HG02840 (cell line): ENCODE measurements around the gene KLHL29.

ENCODE experiments used
- ATAC-seq: cut with Tn5 transposase; IDR thresholded peaks from one replicate; pipeline ENCODE4 v1.9.1; 2021; ENCODE audit warnings: mild to moderate bottlenecking, moderate library complexity, moderate number of reproducible peaks; ENCODE audit not compliant: unreplicated experiment, low FRiP score

Gene KLHL29

DNA sequence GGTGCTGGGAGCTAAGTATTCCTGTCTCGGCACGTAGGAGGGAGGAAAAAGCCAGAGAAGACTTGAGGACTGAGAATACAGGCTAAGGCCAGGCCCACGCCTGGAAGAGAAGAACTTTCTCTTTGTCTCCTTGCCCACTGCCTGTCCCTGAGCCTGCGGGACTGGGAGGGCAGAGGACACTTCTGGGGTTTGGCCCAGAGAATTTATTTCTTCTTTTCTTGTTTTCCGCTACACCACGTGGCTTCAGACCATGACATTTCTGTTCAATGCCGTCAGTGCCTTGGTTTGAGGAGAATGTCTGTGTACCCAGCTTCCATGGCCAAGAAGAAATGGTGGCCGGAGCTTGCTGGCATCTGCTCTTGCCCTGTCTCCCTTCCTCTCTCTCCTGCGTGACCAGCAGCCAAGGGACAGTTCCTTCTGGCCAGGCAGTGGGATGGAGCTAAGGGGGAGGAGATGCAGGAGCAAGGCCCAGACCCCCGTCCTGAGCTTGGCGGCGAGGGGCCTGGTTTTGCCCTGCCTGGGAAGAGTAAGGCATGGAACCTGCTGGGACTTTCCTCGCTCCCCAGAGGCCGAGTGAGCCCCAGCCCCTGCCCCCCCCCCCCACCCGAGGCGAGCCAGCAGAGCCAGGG is 140.3 kb downstream of the KLHL29 start:
- no peak for ATAC-seq

DNA sequence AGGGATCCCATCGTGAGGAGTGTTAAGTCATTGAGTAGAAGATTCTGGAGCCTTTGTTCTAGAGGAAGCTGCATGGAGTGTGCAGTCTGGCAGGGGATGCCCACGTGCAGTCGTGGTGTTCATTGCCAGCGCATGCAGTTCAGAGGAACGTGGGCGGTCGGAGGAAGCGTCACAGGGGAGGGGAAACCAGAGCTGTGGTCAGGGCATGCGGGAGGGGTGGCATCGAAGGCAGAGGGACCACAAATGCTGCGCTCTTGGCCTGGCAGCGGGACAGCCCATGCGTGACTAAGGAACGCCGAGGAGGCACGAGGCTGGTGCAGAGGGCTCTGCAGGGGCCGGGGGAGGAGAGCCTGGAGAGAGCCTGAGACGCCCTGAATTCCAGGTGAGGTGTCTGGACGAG is 141.1 kb downstream of the KLHL29 start:
- no peak for ATAC-seq

DNA sequence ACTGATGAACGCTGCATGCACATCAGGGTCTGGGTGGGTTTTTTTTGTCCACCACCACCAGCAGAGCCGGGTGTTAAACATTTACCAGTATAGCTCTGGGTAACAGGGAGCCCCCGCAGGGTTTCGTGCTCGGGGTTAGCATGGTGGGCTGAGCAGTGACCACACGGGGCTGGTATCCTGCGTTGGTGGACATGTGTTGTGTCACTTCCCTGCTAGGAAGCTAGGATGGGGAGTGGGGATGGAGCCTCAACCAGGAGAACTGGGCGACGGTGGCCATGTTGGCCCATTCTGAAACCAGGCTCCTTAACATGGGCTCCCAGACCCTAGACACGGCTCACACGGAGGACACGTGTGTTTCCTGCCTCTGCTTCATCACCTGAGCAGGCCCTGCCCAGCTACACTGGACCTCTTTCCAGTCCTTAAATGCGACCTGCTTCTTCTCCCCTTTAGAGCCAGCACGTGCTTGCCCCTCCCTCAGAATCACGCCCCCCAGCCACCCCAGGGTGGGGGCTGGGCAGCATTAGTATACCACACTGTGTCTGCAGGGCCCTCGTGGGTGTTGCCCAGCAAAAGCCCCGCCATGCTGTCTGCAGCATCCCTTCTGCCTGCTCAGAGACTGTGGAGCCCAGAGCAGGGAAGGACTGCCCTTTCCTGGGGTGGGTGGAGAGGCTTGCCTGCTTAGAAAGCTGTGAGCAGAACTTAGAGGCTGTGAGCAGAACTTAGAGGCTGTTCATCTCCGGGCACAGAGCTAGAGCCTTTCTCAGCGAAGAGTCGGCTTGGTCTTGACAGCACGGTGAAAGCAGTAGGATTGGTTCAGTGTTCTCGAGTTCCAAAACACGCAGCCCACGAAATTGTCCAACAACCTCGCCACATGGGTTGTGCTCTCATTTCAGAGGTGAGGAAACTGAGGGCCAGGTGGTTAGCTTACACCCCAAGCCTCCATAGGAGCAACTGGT is 142.1 kb downstream of the KLHL29 start:
- ATAC-seq = no peak

DNA sequence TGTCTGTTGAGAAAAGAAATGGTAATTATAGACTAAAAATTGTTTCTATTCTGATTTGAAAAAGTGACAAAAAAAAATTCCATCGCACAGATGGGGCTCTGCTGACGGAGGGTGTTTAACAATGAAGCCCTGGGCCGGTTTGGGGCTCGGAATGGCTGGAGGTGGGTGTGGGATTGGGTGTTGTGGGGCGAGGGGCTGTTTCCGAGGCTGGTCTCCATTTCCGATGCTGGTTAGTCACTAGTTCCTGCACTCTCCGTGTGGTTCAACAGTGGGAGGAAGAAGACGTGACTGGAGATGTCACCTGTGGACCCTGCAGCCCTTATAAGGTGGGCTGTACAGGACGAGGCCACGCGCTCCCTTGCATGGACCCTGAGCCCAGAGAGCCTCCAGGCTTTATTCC is 143.2 kb downstream of the KLHL29 start:
- no peak for ATAC-seq

DNA sequence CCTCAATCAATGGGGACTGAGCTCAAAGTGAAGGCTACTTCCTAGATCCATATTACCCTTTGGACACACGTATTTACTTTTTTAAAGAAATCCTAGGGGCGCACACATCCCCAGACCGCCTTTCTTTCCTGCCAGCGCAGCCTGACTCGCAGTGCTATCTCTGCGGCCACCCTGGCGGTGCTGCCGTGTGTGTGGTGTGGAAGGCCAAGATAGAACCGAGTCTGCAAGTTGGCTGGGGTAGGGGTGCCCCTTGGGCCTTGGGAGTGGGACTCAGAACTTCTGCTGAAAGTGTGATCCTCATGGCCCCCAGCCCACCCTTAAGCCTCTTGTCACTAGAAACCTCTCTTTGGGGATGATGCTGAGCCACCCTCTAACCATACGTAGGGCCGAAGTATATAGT is 143.7 kb downstream of the KLHL29 start:
- ATAC-seq = no peak

DNA sequence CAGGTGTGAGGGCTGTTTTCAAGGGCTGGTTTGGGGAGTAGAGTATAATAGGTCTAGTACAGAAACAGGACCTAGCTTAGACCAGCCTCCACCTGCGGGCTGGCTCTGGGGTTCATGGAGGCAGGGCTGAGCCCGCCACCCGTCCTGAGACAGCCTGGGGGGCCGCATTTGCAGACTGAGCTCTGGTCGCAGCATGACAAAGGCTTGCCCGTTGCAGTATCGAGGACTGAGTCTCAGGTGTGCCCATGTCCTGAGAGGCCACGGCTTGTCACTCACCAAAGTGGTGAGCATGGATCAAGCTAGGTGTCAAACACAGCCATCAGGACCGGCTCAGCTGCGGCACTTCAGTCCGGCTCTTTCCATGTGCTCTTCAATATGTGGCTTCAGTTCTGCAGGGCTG is 144.7 kb downstream of the KLHL29 start:
- no peak for ATAC-seq

DNA sequence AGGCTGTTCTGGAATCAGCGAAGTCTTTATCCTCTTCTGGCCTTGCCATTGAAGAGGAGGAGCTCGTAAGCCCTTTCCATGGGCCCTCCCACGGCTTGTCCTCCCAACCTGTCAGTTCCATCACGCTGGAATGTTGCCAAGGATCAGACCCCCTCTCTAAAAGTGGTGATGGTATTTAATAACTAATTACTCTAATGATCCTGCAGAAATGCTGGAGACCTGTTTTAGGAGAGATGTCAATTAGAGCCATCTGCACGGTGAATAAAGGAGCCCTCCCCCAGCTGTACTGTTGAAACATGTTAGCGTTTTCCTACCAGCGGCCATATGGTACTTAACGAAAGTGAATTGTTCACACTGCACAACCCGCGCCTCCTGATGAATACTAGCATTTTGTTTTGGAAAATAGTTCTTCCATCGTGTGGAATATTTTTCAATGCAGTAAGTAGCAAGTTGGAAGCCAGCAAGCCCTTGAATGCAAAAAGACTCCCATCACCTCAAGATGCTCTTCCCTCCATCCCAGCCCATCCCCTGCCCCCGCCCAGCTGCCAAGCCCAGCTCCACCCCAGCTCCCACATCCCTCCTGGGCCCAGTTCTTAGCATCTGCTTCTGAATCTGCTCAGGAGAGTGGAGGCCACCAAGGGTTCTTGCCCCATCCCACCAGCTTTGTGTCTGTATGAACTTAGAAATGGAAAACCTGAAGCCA is 145.4 kb downstream of the KLHL29 start:
- ATAC-seq = no peak

DNA sequence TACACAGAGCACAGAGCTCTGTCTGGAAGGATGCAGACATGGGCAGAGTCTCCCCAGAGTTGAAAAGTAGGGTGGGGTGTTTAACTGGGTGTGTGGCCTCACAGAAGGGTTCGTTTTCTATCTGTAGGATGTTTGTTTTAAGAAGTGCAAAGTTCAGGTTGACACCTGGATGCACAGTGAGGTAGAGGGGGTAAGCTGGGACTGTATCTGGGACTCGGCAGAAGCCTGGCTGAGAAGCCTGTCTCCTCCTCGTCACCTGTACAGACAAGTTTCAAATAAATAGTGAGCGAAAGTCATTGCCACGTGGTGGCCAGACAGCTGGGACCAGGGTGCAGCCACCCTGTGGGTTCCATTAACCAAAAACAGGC is 145.9 kb downstream of the KLHL29 start:
- ATAC-seq = no peak

DNA sequence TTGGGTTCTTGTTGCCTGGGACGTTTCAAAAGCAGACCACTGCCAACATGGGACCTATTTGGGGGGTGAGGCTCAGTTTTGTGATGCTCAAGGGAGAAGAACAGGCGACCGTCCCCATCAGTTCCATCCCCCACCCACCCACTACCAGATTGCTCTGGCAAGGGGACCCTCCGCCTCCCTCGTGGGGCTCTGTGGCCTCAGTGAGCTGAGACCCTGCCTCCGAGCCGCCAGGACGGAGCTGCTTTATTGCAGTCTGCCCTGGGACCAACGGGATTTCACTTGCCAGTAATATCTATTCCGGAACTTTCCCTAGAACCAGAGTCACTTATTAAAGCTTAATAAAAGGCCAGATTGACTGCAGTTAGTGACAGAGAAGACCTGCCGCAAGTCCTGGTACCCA is 146.3 kb downstream of the KLHL29 start:
- no peak for ATAC-seq

DNA sequence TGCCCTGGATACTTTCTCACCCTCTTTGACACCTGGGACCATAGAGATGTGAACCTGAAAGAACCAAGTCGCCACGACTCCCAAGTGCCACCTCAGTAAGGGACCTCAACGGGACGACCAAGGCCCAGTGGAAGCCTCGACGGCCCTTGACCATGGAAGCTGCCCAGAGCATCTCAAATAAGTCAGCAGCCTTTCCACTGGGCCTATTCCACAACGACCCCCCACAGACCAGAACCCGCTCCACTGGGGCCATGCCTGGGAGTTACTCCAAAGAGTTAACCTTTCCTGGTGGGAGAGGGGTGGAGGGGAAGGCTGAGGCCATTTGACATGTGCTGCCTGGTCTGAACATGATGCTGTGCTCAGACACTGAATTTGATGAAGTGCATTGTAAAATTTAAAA is 146.9 kb downstream of the KLHL29 start:
- ATAC-seq = no peak

DNA sequence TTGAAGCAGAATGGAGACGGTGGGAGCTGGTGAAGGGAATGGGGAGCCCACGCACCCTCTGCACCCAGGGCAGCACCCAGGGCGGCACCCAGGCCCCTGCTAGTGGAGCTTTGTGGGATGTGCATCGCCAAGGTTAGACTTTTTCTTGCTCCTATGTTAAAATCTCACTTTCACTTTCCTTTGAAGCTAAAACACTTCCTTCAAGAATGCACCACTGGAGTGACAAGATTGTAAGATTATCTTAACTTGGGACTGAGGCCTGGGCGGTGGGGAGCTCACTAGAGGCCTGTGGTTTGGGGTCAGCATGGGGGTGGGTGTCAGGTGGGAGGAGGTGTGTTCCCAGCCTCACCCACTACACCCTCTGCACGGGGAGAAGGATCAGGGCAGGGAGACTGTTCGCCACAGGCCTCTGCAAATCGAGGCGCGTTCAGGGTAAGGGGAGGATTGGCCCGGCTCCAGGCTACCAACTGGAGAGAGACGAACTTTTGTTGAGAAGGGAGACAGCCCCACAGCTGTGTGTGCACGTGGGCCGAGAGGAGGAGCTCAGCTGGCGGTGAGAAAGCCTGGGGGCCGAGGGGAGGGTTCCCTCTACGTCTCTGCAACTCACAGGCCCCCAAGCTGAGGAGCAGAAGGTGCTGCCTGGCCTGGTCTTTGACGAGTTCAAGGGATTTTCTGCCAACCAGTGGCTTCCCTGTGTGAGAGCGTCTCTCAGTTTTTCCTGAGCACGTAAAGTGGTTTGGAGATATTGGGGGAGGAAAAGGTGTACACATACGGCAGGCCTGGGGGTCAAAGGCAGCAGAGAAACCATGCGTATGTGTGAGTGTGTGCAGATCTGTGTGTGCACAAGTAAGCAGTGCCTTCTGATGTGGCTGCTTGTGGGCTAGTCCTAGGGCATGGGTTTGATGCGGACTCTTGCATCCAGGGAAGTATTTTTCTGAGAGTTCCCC is 147.7 kb downstream of the KLHL29 start:
- ATAC-seq = no peak

DNA sequence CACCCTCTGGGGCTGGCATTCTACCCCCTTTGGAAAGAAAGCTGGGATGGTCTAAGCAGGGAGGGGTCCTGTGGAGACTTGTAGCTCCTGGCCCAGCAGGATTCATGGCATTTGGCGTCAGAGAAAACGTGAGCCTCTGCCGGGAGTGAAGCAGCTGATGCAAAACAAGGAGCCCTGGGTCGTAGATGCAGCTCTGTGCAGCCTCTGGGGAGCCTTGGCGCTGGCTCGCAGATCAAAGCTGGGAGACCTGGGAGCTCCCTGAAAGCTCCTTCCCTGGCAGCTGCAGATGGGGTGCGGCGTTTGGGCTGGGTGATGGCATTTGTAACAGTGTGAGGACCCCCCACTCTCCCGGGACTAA is 148.3 kb downstream of the KLHL29 start:
- ATAC-seq = no peak

DNA sequence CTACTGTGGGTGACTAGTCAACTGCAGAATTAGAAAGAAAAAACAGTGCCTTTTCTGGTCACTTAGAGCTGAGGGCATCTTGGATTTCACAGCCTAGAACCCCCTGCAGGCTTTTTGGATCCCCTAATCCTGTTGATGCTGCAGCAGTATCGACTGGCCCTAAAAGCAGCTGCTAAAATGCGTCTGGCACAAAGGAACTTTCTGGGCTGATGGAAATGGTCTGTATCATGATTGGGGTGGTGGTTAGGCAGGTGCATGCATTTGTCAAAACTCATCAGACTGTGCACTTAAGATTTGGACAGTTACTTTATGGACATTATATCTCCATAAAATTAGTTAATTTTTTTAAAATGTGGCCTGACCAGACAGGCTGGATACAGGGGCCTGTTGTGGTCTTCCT is 149.8 kb downstream of the KLHL29 start:
- ATAC-seq = no peak

DNA sequence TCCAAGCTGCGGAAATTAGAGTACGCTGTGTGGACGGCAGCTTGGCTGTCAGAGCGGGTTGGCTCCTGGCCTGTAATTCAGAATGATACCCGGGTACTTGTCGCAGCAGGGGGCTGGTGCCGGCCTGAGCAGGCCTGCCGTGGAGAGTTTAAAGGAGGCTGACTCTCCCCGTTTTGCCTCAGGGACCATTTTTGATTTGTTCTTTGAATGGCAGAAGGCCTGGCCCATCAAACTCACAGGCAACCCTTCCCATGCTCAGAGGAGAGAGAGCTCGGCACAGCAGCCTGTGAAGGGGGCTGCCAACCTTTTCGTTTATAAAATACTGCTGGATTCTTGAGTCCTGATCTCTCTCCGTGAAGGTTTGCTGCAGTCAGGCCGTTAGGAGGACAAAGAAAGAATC is 151.3 kb downstream of the KLHL29 start:
- ATAC-seq = no peak

DNA sequence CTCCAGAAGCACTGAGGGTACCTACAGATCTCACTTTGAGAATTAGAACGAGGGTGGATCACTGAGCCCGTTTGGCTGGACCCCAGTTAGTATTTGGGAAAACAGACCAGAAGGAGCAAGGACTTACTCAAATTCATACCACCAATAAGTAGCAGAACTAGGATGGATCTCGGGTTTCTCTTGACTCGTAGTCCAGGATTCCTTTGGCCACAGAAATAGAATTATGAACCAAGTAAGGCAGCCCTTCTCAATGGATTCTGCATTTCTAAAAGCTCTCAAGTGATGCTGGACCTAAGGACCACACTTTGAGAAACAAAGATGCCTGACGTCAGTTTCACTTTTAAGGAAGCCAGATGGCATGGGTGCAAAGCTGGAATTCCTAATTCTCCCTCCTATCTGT is 153.0 kb downstream of the KLHL29 start:
- no peak for ATAC-seq

DNA sequence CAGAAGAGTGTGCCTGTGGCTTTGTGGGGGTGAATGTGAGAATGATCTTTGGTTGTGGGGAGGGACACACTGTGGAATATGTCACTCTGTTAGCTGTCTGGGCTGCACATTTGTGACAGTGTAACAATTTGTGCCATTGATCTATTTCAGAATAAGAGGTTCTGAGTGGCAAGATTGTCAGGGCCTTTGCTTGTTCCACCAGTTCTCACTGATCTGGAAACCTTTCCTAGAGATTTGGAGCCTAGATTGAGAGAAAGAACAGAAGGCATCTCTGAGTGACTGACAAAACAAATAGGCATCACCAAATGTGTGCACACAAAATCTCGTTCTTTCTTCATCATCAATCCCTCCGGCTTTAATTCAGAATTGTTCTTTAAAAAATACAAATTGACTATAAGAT is 153.6 kb downstream of the KLHL29 start:
- ATAC-seq = no peak

DNA sequence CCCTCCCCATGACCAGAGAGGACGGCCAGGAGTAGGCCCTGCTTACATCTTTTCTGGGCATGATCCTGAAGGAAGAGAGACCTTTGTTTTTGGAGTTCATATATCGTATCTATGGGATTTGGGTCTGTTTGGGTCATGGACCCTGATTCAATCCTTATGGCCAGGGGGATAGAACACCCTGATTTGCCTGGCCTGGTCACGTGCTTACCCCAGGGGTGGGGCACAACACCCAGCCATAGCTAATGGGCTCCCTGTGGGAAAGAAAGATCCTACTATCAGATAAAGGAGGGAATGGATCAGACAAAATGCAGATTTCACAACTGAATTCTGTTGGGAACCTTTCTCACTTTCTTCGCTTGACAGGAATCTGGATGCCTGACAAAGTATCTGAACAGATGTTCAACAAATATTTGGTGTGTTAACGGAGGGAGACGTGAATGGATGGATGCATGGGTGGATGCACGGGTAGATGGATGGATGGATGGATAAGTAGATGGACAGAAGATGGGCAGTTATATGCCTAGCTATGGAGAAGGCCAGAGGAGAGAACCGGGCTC is 155.9 kb downstream of the KLHL29 start:
- ATAC-seq = no peak

DNA sequence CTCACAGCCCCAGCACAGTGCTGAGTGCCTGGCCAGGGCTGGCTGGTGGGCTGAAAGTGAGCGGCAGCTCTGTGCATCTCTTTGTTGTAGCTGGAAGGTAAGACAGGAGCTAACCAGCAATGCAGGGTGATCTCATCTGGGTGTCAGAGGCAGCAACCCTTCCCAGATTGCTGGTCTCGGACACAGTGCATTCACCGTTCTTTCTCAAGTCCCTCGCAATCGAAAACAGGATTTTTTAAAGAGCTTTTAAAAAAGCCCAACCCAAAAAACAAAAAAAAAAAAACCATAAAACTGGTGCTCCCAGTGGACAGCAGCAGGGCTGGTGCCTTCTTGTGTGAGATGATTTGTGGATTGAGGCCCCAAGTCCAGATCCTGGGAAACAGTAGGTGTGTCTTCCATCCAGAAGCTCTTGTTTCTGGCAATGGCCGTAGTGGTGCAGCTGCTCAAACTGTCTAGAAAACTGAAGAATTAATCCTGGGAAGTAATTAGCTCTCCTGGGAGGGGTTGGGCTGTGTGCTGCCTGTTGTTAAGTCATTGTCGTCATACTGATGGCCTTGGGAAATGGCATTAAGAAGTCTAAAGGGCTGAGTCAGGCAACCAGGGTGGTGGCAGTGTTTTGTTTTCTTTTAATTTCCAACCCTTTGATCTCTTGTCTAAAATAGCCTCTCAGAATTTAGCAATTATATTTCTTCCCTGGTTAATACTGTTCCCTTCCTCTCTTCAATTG is 156.7 kb downstream of the KLHL29 start:
- no peak for ATAC-seq

DNA sequence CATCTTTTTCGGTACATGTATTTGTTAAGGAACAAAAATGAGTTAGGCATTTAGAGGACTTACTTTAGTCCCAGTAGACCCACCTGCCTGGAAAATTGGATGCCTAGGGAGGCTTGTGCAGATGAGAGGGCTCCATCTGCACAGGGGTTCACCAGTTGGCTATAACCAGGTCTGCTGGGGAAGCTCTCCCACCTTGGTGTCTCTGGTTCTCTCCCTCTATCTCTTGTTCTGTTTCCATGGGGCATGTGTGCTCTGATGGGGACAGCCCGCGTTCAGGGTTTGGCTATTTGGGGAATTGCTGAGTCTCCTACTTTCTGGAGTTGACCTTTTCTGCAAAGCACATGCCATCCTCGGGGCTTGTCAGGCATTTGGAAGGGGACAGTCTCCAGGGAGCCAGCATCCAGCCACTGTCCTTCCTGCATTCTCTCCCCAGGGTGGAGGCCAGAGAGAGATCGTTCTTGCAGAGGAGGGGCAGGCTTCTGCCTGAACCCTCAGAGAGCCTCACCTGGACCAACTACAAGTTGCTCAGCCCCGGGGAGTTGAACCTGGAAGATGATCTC is 157.3 kb downstream of the KLHL29 start:
- no peak for ATAC-seq
